Measurements from ENCODE around the gene LYST. TPM values are rescaled to one million over a fixed set of nuclear protein-coding genes. Genes with fewer than 3 reads are reported as not detected.

LYST gene
- total RNA-seq, 3 donors from 2014 or later, result 30.3 to 35.2 (median 33.7) TPM

DNA sequence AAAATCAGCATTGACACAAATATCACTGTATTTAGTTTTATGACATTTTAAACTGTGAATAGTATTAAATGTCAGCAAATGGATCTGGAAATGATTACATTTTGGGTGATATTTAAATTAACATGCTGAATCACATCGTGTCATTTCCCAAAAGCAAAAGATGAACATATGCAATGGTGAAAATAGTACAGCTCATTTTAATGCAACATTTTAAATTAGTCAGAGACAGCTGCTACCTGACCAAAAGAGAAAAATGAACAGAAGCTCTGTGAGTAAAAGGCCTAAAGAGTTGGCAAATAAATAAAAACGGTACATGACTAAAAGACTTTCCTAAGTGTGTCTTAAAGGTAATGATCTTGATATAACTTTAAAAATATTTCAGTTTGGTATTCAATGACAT, 131.1 kb downstream of the LYST start:
- ATAC-seq, result no peak
- Mint-ChIP-seq H3K4me3 (no peak overlapping the region), H3K9me3 (no peaks in the 10 kb centered on the region), H3K27me3 (ENCODE audit: low read depth) (no peaks in the 10 kb centered on the region), H3K36me3 (ENCODE audit: insufficient read depth) (peaks cover 38% of the 10 kb centered on the region), H3K4me1 (ENCODE audit: low read depth) (peaks cover 3% of the 10 kb centered on the region)
- no peak for DNase-seq

DNA sequence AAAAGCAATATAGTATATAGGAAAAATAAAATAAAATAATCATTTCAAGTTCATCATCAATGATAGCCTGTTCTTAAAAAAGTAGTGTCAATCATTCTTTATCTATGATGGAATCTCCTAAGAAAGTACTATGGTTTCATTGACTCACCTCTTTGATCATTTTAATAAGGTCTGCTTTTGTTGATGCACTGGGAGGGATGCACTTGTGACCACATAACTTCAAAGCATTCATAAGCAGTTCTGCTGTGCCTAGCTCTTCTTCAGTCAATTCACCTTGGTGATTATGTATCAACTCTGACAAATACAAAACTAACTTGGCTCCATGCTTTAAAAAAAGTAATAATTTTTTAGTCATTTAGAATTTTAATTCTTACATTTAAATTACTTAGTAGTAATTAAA, 132.4 kb downstream of the LYST start:
- ATAC-seq (peak; percentile 62 to 69), DNase-seq (no peak)
- Mint-ChIP-seq H3K4me3 (no peak overlapping the region), H3K9me3 (no peaks in the 10 kb centered on the region), H3K27me3 (ENCODE audit: low read depth) (no peaks in the 10 kb centered on the region), H3K36me3 (ENCODE audit: insufficient read depth) (peaks cover 30% of the 10 kb centered on the region), H3K4me1 (ENCODE audit: low read depth) (peaks cover 3% of the 10 kb centered on the region)

DNA sequence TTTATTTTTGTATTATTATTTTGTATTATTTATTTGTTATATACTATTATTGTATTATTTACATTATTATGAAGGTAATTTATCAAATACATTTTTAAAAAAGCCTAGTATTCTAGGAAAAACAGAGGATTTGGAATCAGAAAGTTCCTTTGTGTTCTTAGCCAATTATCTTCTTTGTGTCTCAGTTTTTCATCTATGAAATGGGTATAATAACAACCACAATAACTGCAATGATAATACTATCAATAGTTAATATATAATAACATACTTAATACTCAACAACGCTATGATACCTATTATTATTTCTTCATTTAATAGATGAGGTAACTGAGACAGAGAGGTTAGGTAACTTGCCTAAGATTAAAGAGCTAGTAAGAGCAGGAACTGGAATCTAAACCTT, 136.7 kb downstream of the LYST start:
- no peak overlapping the region for H3K4me3 Mint-ChIP-seq
- H3K4me1 Mint-ChIP-seq (ENCODE audit: low read depth), result peaks cover 1% of the 10 kb centered on the region
- no peaks in the 10 kb centered on the region for H3K9me3 Mint-ChIP-seq
- H3K36me3 Mint-ChIP-seq (ENCODE audit: insufficient read depth), result peaks cover 19% of the 10 kb centered on the region
- no peaks in the 10 kb centered on the region for H3K27me3 Mint-ChIP-seq (ENCODE audit: low read depth)
- ATAC-seq (no peak), DNase-seq (no peak)

DNA sequence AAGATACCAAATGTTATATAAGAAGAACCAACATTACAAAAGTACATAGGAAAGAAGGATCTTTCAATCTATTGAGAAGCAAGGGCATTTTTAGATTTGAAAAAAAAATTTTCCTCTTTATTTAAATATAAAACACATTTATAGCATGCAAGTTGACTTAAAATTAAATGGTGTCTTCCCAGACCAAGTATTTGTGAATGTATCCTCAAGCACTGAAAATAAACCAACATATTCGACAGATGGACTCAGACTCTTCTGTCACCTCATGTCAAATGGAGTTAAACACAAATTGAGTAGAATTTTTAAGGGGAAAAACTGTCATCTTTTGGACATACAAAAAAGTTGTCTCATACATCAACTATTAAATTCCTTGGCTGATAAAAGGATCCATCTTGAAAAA, 140.1 kb downstream of the LYST start:
- ATAC-seq, result no peak
- DNase-seq, result no peak
- Mint-ChIP-seq H3K4me1 (ENCODE audit: low read depth) (no peaks in the 10 kb centered on the region), H3K4me3 (no peak overlapping the region), H3K9me3 (no peaks in the 10 kb centered on the region), H3K36me3 (ENCODE audit: insufficient read depth) (peaks cover 24% of the 10 kb centered on the region), H3K27me3 (ENCODE audit: low read depth) (no peaks in the 10 kb centered on the region)

DNA sequence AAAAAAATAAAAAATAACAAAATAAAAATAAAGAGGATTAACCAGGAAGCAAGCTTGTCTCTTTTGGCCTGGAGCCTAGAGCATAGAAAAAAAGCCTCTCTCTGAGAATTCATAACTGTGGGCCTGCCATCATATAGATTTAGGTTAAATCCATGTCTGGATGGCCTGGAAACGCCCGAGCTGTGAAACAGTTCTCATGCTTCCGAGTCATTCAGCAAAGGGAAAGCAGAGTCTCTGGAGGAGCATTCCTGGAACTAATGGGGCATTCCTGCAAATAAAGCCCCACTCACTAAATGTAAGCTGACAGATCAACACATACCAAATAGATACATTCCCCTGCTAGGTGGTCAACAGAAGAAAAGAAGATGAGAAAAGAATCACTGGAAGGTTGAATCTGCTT, 141.3 kb downstream of the LYST start:
- Mint-ChIP-seq H3K4me1 (ENCODE audit: low read depth) (no peaks in the 10 kb centered on the region), H3K4me3 (no peak overlapping the region), H3K27me3 (ENCODE audit: low read depth) (no peaks in the 10 kb centered on the region), H3K36me3 (ENCODE audit: insufficient read depth) (peaks cover 26% of the 10 kb centered on the region), H3K9me3 (no peaks in the 10 kb centered on the region)
- no peak for ATAC-seq
- no peak for DNase-seq

DNA sequence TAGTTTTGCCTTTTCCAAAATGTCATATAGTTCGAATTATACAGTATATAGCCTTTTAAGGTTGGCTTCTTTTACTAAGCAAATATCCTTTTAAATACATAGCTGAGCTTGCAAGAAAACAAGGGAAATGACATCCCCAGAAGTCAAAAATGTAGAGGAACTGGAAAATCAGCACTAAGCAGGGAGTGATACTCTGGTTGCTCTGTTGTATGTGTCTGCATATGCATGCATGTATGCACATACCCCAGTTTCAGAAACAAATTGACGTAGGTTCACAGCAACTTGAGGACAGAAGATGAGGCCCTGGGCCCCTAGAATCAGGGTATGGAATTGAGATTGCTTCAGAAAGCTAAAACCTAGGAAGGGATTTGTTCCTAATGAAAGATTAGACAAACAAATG, 142.0 kb downstream of the LYST start:
- no peaks in the 10 kb centered on the region for H3K9me3 Mint-ChIP-seq
- no peaks in the 10 kb centered on the region for H3K4me1 Mint-ChIP-seq (ENCODE audit: low read depth)
- no peak for DNase-seq
- H3K36me3 Mint-ChIP-seq (ENCODE audit: insufficient read depth), result peaks cover 30% of the 10 kb centered on the region
- no peak for ATAC-seq
- no peak overlapping the region for H3K4me3 Mint-ChIP-seq
- no peaks in the 10 kb centered on the region for H3K27me3 Mint-ChIP-seq (ENCODE audit: low read depth)

DNA sequence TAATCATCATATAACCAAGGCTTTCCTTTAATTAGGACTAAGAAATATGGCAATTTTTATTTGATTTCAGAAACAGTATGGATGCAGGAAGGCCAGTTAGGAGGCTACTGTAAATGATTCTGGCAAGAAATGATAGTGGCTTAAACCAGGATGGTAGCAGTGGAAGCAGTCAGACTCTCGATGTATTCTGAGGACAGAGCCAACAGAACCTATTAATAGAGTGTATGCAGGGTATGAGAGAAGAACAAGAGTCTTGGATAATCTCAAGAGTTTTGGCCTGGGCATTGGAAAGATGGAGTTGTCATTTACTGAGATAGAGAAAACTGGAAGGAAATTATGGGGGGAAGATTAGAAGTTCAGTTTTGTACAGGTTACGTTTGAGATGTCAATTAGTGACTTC, 143.8 kb downstream of the LYST start:
- H3K4me3 Mint-ChIP-seq, result no peak overlapping the region
- no peaks in the 10 kb centered on the region for H3K9me3 Mint-ChIP-seq
- no peaks in the 10 kb centered on the region for H3K4me1 Mint-ChIP-seq (ENCODE audit: low read depth)
- H3K27me3 Mint-ChIP-seq (ENCODE audit: low read depth), result no peaks in the 10 kb centered on the region
- DNase-seq (no peak), ATAC-seq (no peak)
- H3K36me3 Mint-ChIP-seq (ENCODE audit: insufficient read depth), result peaks cover 32% of the 10 kb centered on the region

DNA sequence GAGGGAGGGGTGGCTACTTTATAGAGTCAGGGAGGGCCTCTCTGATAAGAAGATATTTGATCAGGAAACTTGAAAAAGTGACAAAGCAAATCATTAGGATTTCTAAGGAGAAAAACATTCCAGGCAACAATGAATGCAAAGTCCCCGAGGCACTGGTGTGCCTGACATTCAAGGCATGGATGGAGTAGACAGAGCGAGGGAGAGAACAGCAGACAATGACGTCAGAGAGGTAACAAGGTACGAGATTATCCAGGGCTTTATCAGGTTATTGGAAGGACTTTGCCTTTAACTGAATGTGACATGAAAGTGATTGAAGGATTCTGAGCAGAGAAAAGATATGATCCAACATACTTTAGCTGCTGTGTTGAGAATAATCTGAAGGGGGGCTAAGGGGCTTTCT, 144.7 kb downstream of the LYST start:
- Mint-ChIP-seq H3K9me3 (no peaks in the 10 kb centered on the region), H3K27me3 (ENCODE audit: low read depth) (no peaks in the 10 kb centered on the region), H3K4me3 (no peak overlapping the region), H3K4me1 (ENCODE audit: low read depth) (no peaks in the 10 kb centered on the region), H3K36me3 (ENCODE audit: insufficient read depth) (peaks cover 34% of the 10 kb centered on the region)
- no peak for ATAC-seq
- no peak for DNase-seq

DNA sequence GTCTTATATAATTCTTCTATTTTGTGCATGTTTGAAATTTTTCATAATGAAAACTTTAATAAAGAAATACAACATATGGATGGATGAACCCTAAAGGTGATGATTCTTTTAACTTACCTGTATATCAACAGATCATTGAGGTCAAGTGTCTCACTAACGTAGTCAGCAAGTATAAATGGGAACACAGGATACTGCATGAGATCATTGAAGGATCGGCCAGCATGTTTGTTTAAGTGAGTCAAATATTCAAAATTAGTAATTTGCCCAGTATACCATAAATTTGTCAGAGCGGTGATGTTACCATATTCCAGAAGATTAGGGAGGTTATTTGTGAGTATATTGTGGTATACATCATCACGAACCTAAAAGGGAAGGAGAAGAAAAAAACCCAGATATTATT, 146.2 kb downstream of the LYST start:
- Mint-ChIP-seq H3K36me3 (ENCODE audit: insufficient read depth) (peaks cover 33% of the 10 kb centered on the region), H3K4me1 (ENCODE audit: low read depth) (no peaks in the 10 kb centered on the region), H3K4me3 (no peak overlapping the region), H3K27me3 (ENCODE audit: low read depth) (no peaks in the 10 kb centered on the region), H3K9me3 (no peaks in the 10 kb centered on the region)
- ATAC-seq, result no peak
- DNase-seq, result no peak

DNA sequence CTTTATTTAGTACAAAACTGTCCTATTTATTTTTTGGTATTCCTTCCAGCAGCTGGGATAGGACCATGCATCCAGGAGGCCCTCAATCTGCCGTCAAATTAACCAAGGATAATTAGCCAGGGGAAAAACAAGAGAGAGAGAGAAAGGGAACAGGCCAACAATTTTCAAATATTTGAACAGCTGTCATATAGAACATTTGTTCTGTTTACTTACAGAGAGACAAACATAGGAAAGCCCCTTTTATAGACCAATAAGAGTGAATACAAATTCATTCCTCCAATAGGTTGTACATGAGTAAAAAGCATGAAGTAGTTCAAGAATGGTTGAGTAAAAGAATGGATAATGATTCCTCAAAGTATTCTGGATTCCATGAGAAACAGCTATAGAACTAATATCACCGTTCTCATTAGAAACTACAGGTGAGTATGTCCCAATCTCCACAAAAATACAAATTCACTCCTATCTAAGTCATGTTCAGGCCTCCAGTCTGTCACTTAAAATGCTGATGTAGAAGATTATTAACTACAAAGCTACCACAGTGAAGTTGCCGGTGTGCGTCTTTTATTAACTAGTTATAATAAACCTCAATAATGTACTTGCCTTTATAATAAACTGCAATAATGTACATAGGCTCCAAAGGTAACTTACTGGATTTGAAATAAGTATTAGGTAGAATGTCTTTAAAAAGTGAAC, 152.4 kb downstream of the LYST start:
- no peak for DNase-seq
- Mint-ChIP-seq H3K9me3 (no peaks in the 10 kb centered on the region), H3K27me3 (ENCODE audit: low read depth) (no peaks in the 10 kb centered on the region), H3K4me1 (ENCODE audit: low read depth) (no peaks in the 10 kb centered on the region), H3K36me3 (ENCODE audit: insufficient read depth) (peaks cover 34% of the 10 kb centered on the region), H3K4me3 (no peak overlapping the region)
- no peak for ATAC-seq

DNA sequence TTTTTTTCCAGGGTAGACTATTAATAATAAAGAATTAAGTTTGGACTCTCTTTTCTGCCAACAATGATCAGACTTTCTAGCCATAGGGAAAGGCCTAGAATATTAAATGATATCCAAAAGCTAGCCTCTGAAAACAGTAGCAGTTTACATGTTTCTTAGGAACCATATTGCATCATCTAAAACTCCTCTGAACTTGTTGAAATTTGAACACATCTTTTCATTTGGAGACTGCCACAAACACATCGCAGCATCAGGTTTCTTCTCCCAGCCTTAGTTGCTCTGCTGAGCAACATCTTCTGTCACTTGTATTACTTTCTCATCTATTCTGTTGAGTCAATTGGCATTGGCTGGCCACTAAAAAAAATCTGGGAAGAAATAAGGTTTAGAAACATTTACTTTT, 153.9 kb downstream of the LYST start:
- H3K4me1 Mint-ChIP-seq (ENCODE audit: low read depth), result no peaks in the 10 kb centered on the region
- DNase-seq (no peak), ATAC-seq (no peak)
- H3K27me3 Mint-ChIP-seq (ENCODE audit: low read depth), result no peaks in the 10 kb centered on the region
- H3K9me3 Mint-ChIP-seq, result no peaks in the 10 kb centered on the region
- H3K4me3 Mint-ChIP-seq, result no peak overlapping the region
- H3K36me3 Mint-ChIP-seq (ENCODE audit: insufficient read depth), result peaks cover 38% of the 10 kb centered on the region

DNA sequence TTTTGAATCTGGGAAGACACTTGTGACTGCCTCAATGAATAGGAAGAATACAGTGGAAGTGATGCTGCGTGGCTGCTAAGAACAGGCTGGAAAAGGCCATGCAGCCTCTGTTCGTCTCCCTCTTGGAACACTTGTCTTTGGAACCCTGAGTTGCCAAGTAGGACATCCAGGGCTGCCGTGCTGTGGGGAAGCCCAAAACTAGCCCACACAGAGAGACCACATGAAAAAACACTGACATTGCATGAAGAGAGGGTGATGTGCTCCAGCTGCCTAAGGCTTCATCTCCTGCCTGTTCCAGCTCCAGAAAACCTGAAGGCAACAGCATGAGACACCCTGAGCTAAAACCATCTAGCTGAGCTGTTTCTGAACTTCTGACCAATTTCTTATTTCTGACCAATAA, 156.0 kb downstream of the LYST start:
- H3K36me3 Mint-ChIP-seq (ENCODE audit: insufficient read depth), result peaks cover 35% of the 10 kb centered on the region
- no peaks in the 10 kb centered on the region for H3K27me3 Mint-ChIP-seq (ENCODE audit: low read depth)
- no peak overlapping the region for H3K4me3 Mint-ChIP-seq
- no peaks in the 10 kb centered on the region for H3K4me1 Mint-ChIP-seq (ENCODE audit: low read depth)
- DNase-seq, result no peak
- no peaks in the 10 kb centered on the region for H3K9me3 Mint-ChIP-seq
- ATAC-seq, result no peak

DNA sequence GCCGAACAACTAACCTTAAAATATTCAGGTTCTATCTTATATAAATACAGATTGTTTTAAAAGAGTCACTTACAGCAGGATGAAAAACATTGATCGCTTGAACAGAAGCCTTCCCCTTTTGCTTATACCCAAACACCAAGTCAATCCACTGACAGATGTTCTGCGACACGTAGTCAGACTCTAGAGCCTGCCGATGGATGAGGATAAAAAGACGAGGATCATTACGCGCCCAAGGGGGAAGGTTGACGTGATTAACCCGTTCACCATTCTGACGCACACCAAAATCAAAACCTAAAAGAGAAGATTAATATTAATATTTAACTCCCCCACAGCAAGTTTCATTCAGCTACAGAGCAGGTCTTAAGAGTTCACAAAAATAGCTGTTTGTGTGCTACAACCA, 157.7 kb downstream of the LYST start:
- ATAC-seq, result no peak
- no peak for DNase-seq
- Mint-ChIP-seq H3K4me1 (ENCODE audit: low read depth) (no peaks in the 10 kb centered on the region), H3K4me3 (no peak overlapping the region), H3K9me3 (no peaks in the 10 kb centered on the region), H3K36me3 (ENCODE audit: insufficient read depth) (peaks cover 35% of the 10 kb centered on the region), H3K27me3 (ENCODE audit: low read depth) (no peaks in the 10 kb centered on the region)

DNA sequence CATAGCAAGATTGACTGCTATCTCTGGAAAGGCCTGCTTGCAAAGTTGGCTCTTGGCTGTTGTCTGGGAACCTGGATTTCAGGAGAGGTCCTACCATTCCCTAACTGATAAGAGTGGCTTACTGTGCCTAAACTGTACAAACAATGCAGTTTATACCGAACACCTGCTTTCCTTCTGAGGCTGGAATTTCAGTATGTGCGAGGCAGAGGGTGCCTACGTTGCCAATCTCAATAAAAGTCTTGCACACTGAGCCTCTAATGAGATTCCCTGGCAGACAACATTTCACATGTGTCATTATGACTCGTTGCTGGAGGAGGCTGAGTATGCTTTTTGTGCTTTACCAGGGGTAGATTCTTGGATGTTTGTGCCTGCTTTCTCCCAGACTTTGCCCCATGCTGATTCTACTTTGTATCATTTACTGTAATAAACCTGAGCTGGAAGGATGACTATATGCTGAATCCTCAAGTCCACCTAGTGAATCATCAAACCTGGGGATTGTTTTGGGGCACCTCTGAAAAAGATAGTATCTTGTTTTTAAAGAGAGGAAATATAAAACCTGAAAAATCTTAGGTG, 158.2 kb downstream of the LYST start:
- H3K4me1 Mint-ChIP-seq (ENCODE audit: low read depth), result no peaks in the 10 kb centered on the region
- ATAC-seq (peak; percentile 48 to 69), DNase-seq (no peak)
- no peaks in the 10 kb centered on the region for H3K9me3 Mint-ChIP-seq
- H3K27me3 Mint-ChIP-seq (ENCODE audit: low read depth), result no peaks in the 10 kb centered on the region
- no peak overlapping the region for H3K4me3 Mint-ChIP-seq
- peaks cover 38% of the 10 kb centered on the region for H3K36me3 Mint-ChIP-seq (ENCODE audit: insufficient read depth)

DNA sequence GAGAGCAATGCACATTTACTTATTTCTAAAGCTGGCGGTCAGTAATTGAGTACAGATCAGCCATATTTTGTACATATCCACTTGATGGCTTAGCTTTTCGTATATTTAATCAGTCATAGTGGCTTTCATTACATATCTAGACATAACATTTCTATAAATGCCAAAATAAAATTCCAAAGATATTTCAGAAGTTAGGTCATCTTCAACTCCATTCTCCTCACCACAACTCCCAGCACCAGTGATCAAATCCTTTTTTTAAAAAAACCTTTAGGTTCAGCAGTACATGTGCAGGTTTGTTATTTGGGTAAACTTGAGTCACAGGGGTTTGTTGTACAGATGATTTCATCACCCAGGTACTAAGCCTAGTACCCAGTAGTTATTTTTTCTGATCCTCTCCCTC, 163.2 kb downstream of the LYST start:
- peaks cover 57% of the 10 kb centered on the region for H3K36me3 Mint-ChIP-seq (ENCODE audit: insufficient read depth)
- no peaks in the 10 kb centered on the region for H3K9me3 Mint-ChIP-seq
- no peaks in the 10 kb centered on the region for H3K27me3 Mint-ChIP-seq (ENCODE audit: low read depth)
- H3K4me3 Mint-ChIP-seq, result no peak overlapping the region
- H3K4me1 Mint-ChIP-seq (ENCODE audit: low read depth), result peaks cover 3% of the 10 kb centered on the region
- ATAC-seq (no peak), DNase-seq (no peak)
